Panc1 (cell line): Measurements from ENCODE around the gene TRIM36.

Experiments used
- POLR2AphosphoS5 ChIP-seq: IDR thresholded peaks from 2 replicates; pipeline ENCODE4 v1.6.1; 2012; ENCODE audit warnings: mild to moderate bottlenecking, low read depth, low read length, moderate library complexity
- REST ChIP-seq, 2 experiments: IDR thresholded peaks; 2 replicates each; pipeline ENCODE4 v1.6.1; 2011 to 2012; ENCODE audit warnings: low read depth in 2 of 2, control low read depth in 1 of 2, low read length in 1 of 2, mild to moderate bottlenecking in 1 of 2, moderate library complexity in 1 of 2; ENCODE audit not compliant: insufficient read depth in 1 of 2
- SIN3A ChIP-seq: IDR thresholded peaks from 2 replicates; pipeline ENCODE4 v1.6.1; 2012; ENCODE audit warnings: low read depth, mild to moderate bottlenecking, low read length, moderate library complexity, borderline replicate concordance; ENCODE audit not compliant: insufficient read depth
- TCF7L2 ChIP-seq: IDR thresholded peaks from 2 replicates; pipeline ENCODE4 v1.6.1; 2011; ENCODE audit warnings: mild to moderate bottlenecking, low read depth, low read length, inconsistent platforms
- TF ChIP-seq, protein P1 (sequence below): fragments of 450-650 bp; IDR thresholded peaks from 2 replicates; pipeline ENCODE4 v1.5.1; 2017; ENCODE audit warnings: mild to moderate bottlenecking

DNA sequence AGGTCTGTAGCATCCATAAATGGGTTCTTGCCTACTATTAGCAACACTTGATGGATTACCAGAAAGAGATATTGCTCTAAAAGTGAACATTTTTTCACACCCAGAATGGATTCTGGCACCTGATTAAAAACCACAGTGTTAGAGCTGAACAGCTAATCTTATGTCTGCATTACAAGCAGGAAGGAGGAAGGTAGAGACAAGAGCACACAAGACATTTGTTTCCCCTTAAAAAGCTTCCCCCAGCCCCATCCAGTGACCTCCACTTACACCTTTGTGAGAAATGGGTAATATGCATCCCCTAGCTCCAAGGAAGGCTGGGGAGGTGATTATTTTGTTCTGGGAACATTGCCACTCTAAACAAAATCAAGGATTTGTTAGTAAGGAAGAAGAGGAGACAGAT lies 12.0 kb upstream of the TRIM36 start:
- TF ChIP-seq POLR2AphosphoS5 (no peak), SIN3A (no peak), TCF7L2 (no peak), REST (IDR thresholded peaks at IDR 0.05; ENCODE audit: insufficient read depth in 1 of 2, low read depth in 2 of 2, low read length in 1 of 2) (no peak)
- TF ChIP-seq, protein P1, sequence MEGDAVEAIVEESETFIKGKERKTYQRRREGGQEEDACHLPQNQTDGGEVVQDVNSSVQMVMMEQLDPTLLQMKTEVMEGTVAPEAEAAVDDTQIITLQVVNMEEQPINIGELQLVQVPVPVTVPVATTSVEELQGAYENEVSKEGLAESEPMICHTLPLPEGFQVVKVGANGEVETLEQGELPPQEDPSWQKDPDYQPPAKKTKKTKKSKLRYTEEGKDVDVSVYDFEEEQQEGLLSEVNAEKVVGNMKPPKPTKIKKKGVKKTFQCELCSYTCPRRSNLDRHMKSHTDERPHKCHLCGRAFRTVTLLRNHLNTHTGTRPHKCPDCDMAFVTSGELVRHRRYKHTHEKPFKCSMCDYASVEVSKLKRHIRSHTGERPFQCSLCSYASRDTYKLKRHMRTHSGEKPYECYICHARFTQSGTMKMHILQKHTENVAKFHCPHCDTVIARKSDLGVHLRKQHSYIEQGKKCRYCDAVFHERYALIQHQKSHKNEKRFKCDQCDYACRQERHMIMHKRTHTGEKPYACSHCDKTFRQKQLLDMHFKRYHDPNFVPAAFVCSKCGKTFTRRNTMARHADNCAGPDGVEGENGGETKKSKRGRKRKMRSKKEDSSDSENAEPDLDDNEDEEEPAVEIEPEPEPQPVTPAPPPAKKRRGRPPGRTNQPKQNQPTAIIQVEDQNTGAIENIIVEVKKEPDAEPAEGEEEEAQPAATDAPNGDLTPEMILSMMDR = no peak
